ENCODE results near the gene RANBP9.

GRCh38 chr6:13695252-13695651 is 16.4 kb downstream of the RANBP9 start:
- TF ChIP-seq CTCF (IDR thresholded peaks at IDR 0.05; ENCODE audit: insufficient read depth, low read depth, low read length) (no peak), EZH2 (IDR thresholded peaks at IDR 0.05; ENCODE audit: insufficient read depth, low read length) (no peak)
